H1 (cell line): Measurements from ENCODE around the gene CREB1. TPM values are rescaled to one million over a fixed set of nuclear protein-coding genes. Genes with fewer than 3 reads are reported as not detected.

ENCODE experiments used
- NRF1 ChIP-seq: IDR thresholded peaks from 2 replicates; pipeline ENCODE4 v1.6.1; 2011; ENCODE audit warnings: mild to moderate bottlenecking, low read depth, low read length, improper control_type of control experiment
- SRF ChIP-seq: IDR thresholded peaks from 2 replicates; pipeline ENCODE4 v1.6.1; 2011; ENCODE audit warnings: mild to moderate bottlenecking, low read depth, low read length, moderate library complexity
- polyA plus RNA-seq, 7 experiments: library from polyadenylated mRNA; depleted of rRNA in 3 of 7; stranded (reverse) in 5 of 7; unstranded in 2 of 7; fragments of >200 nt in 5 of 7; fragments of 200-250 nt in 2 of 7; gene quantifications; 1 replicate in 5 of 7; 2 replicates in 1 of 7; 4 replicates in 1 of 7; pipeline versions ENCODE4 v1.2.1 to v1.2.3, GENCODE V29; 2011 to 2013; ENCODE audit warnings: missing spikeins in 2 of 7, mixed read lengths in 2 of 7
- total RNA-seq: library from RNA; stranded (reverse); fragmentation: NEBNext Ultra II Directional; extraction: Animal tissue kit (Norgen Biotek cat#: 25700); gene quantifications from 2 replicates; pipeline ENCODE4 v1.2.1, GENCODE V29; 2021

CREB1 gene
- total and polyA plus RNA-seq, 2 of the 8 experiments (the other 6 are each of a cell fraction or from before 2014, with no cell fraction given) = 46.3 to 99.0 TPM

DNA sequence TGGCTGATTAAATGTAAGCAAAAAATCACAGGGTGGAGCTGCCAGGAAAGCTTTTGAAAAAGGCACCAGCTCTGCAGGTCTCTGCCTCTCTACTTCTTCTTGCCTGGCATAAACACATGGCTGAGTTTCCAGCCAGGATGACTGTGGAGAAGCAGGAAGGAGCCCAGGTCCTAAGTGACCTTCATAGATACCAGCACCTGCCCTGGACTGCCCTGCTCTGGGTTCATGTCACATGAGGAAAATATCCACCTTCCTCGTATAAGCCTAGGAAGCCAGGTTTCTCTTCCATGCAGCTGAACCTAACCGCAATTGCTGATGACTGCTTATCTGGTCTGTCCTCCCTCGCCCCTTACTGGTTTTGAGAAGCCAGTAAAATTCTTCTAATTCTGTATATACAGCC, 47.8 kb upstream of the CREB1 start (continued):
- TF ChIP-seq NRF1 (no peak), SRF (no peak)
- TF ChIP-seq, all 59 proteins: peak for 0
